ENCODE data around the gene TMEM132D. TPM values are rescaled to one million over a fixed set of nuclear protein-coding genes. Genes with fewer than 3 reads are reported as not detected.

TMEM132D gene
- total RNA-seq, 1 donor from 2014 or later: 15.2 TPM

GRCh38 chr12:129670256-129670920 lies 233.4 kb downstream of the TMEM132D start:
- H3K27me3 Mint-ChIP-seq (ENCODE audit: unreplicated experiment): no peaks in the 10 kb centered on the region

GRCh38 chr12:129665414-129665813 lies 238.4 kb downstream of the TMEM132D start:
- Mint-ChIP-seq H3K27me3 (ENCODE audit: unreplicated experiment) (no peaks in the 10 kb centered on the region), H3K9me3 (ENCODE audit: unreplicated experiment) (peaks cover 17% of the 10 kb centered on the region), H3K27ac (ENCODE audit: unreplicated experiment) (no peak overlapping the region), H3K4me3 (ENCODE audit: unreplicated experiment) (no peak overlapping the region), H3K36me3 (ENCODE audit: unreplicated experiment) (no peaks in the 10 kb centered on the region), H3K4me1 (ENCODE audit: unreplicated experiment) (peaks cover 9% of the 10 kb centered on the region)
- DNase-seq (ENCODE audit: extremely low spot score, unreplicated experiment): no peak
- no peak for TF ChIP-seq CTCF (IDR thresholded peaks at IDR 0.05)

More at GRCh38 chr12:129670256-129670920, 233.4 kb downstream of the TMEM132D start:
- H3K9me3 Mint-ChIP-seq (ENCODE audit: unreplicated experiment): peaks cover 9% of the 10 kb centered on the region
- H3K4me1 Mint-ChIP-seq (ENCODE audit: unreplicated experiment): peaks cover 33% of the 10 kb centered on the region
- no peak overlapping the region for H3K4me3 Mint-ChIP-seq (ENCODE audit: unreplicated experiment)
- H3K36me3 Mint-ChIP-seq (ENCODE audit: unreplicated experiment): no peaks in the 10 kb centered on the region
- no peak for TF ChIP-seq CTCF (IDR thresholded peaks at IDR 0.05)
- peak overlapping the region; percentile 70 for H3K27ac Mint-ChIP-seq (ENCODE audit: unreplicated experiment)
- DNase-seq (ENCODE audit: extremely low spot score, unreplicated experiment): no peak

- peaks cover 8% of the 10 kb centered on the region for H3K9me3 Mint-ChIP-seq (ENCODE audit: unreplicated experiment)
- no peak for TF ChIP-seq CTCF (IDR thresholded peaks at IDR 0.05)
- H3K27ac Mint-ChIP-seq (ENCODE audit: unreplicated experiment): no peak overlapping the region
- peaks cover 3% of the 10 kb centered on the region for H3K4me1 Mint-ChIP-seq (ENCODE audit: unreplicated experiment)
- H3K36me3 Mint-ChIP-seq (ENCODE audit: unreplicated experiment): peaks cover 3% of the 10 kb centered on the region
- no peak overlapping the region for H3K4me3 Mint-ChIP-seq (ENCODE audit: unreplicated experiment)
- H3K27me3 Mint-ChIP-seq (ENCODE audit: unreplicated experiment): no peaks in the 10 kb centered on the region
- DNase-seq (ENCODE audit: extremely low spot score, unreplicated experiment): no peak
Observed at GRCh38 chr12:129662234-129662633, 241.6 kb downstream of the TMEM132D start.

GRCh38 chr12:129660946-129661345 lies 242.9 kb downstream of the TMEM132D start:
- H3K27me3 Mint-ChIP-seq (ENCODE audit: unreplicated experiment): no peaks in the 10 kb centered on the region
- H3K27ac Mint-ChIP-seq (ENCODE audit: unreplicated experiment): no peak overlapping the region
- no peaks in the 10 kb centered on the region for H3K4me1 Mint-ChIP-seq (ENCODE audit: unreplicated experiment)
- H3K36me3 Mint-ChIP-seq (ENCODE audit: unreplicated experiment): peaks cover 3% of the 10 kb centered on the region
- peaks cover 8% of the 10 kb centered on the region for H3K9me3 Mint-ChIP-seq (ENCODE audit: unreplicated experiment)
- DNase-seq (ENCODE audit: extremely low spot score, unreplicated experiment): no peak
- no peak for TF ChIP-seq CTCF (IDR thresholded peaks at IDR 0.05)
- H3K4me3 Mint-ChIP-seq (ENCODE audit: unreplicated experiment): no peak overlapping the region

- Mint-ChIP-seq H3K27me3 (ENCODE audit: unreplicated experiment) (no peaks in the 10 kb centered on the region), H3K4me1 (ENCODE audit: unreplicated experiment) (no peaks in the 10 kb centered on the region), H3K36me3 (ENCODE audit: unreplicated experiment) (peaks cover 3% of the 10 kb centered on the region), H3K9me3 (ENCODE audit: unreplicated experiment) (peaks cover 8% of the 10 kb centered on the region), H3K27ac (ENCODE audit: unreplicated experiment) (no peak overlapping the region), H3K4me3 (ENCODE audit: unreplicated experiment) (no peak overlapping the region)
- DNase-seq (ENCODE audit: extremely low spot score, unreplicated experiment): no peak
- TF ChIP-seq CTCF (IDR thresholded peaks at IDR 0.05): no peak
Observed at GRCh38 chr12:129659961-129660622, 243.7 kb downstream of the TMEM132D start.
